Duodenal mucosa (tissue), 2 donors: Measurements from ENCODE around the gene RASAL2.

Experiments
- H3K27ac ChIP-seq: one replicate; pipeline ENCODE4 v1.7.0; 2013; ENCODE audit warnings: low read depth, low read length
- H3K27me3 ChIP-seq, 2 donors: one replicate each; pipeline ENCODE4 v1.7.0; 2013; ENCODE audit warnings: low read length in 2 of 2, control low read depth in 1 of 2; ENCODE audit not compliant: insufficient read depth in 2 of 2, control insufficient read depth in 1 of 2
- H3K36me3 ChIP-seq, 2 donors: one replicate each; pipeline ENCODE4 v1.7.0; 2013; ENCODE audit warnings: low read length in 2 of 2, control low read depth in 1 of 2; ENCODE audit not compliant: insufficient read depth in 2 of 2, control insufficient read depth in 1 of 2
- H3K4me1 ChIP-seq, 2 donors: one replicate each; pipeline ENCODE4 v1.7.0; 2013; ENCODE audit warnings: low read length in 2 of 2, control low read depth in 1 of 2; ENCODE audit not compliant: insufficient read depth in 2 of 2, control insufficient read depth in 1 of 2
- H3K4me3 ChIP-seq, 2 donors: one replicate each; pipeline ENCODE4 v1.7.0; 2013; ENCODE audit warnings: low read length in 2 of 2, low read depth in 1 of 2
- H3K9ac ChIP-seq, 2 donors: one replicate each; pipeline ENCODE4 v1.7.0; 2013; ENCODE audit warnings: low read length in 2 of 2, low read depth in 1 of 2
- H3K9me3 ChIP-seq, 2 donors: one replicate each; pipeline ENCODE4 v1.7.0; 2013; ENCODE audit warnings: low read length in 2 of 2, control low read depth in 1 of 2; ENCODE audit not compliant: control insufficient read depth in 1 of 2

Gene RASAL2

DNA sequence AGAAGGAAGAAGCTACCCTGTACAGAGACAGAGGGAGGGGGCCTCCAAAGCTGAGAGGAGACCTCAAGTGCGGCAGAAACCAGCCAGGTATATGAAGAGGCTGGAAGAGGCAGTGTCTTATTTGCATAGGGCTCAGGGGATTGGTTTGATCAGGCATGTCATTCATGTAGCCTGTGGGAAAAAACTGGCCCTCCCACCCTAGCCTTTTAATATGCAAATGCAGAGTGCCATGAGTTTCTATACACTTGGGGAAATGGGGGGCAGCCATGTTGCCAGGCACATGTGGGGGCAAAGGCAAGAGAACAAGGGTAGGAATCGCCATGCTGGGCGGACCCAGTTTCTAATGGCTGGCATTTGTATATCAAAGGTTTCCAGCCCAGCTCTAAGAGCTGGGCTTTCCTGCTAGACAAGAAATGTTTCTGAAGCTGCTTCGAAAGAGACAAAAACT is 172.7 kb downstream of the RASAL2 start:
- Histone ChIP-seq H3K9me3 (no peaks in the 10 kb centered on the region), H3K4me1 (peaks cover 0 to 5% of the 10 kb centered on the region in 2 donors), H3K27me3 (no peaks in the 10 kb centered on the region), H3K4me3 (no peak overlapping the region), H3K27ac (no peak overlapping the region), H3K9ac (no peak overlapping the region), H3K36me3 (no peaks in the 10 kb centered on the region)

- H3K27me3 ChIP-seq = no peaks in the 10 kb centered on the region
- H3K4me3 ChIP-seq = no peak overlapping the region
- no peak overlapping the region for H3K27ac ChIP-seq
- H3K9ac ChIP-seq = no peak overlapping the region
- peaks cover 0 to 5% of the 10 kb centered on the region in 2 donors for H3K4me1 ChIP-seq
- H3K36me3 ChIP-seq = no peaks in the 10 kb centered on the region
- no peaks in the 10 kb centered on the region for H3K9me3 ChIP-seq
Observed at GRCh38 chr1:178267646-178268094, 173.8 kb downstream of the RASAL2 start.

GRCh38 chr1:178271471-178271870 is 177.6 kb downstream of the RASAL2 start:
- Histone ChIP-seq H3K4me1 (no peaks in the 10 kb centered on the region), H3K27me3 (no peaks in the 10 kb centered on the region), H3K4me3 (no peak overlapping the region), H3K27ac (no peak overlapping the region), H3K9me3 (no peaks in the 10 kb centered on the region), H3K36me3 (no peaks in the 10 kb centered on the region), H3K9ac (no peak overlapping the region)

- Histone ChIP-seq H3K27me3 (no peaks in the 10 kb centered on the region), H3K9me3 (no peaks in the 10 kb centered on the region), H3K27ac (no peak overlapping the region), H3K4me3 (no peak overlapping the region), H3K4me1 (no peaks in the 10 kb centered on the region), H3K36me3 (no peaks in the 10 kb centered on the region), H3K9ac (no peak overlapping the region)
Observed at GRCh38 chr1:178273707-178274410, 180.0 kb downstream of the RASAL2 start.

- Histone ChIP-seq H3K27ac (no peak overlapping the region), H3K4me3 (no peak overlapping the region), H3K4me1 (no peaks in the 10 kb centered on the region), H3K9me3 (no peaks in the 10 kb centered on the region), H3K9ac (no peak overlapping the region), H3K27me3 (no peaks in the 10 kb centered on the region), H3K36me3 (no peaks in the 10 kb centered on the region)
Observed at GRCh38 chr1:178275049-178275448, 181.1 kb downstream of the RASAL2 start.

DNA sequence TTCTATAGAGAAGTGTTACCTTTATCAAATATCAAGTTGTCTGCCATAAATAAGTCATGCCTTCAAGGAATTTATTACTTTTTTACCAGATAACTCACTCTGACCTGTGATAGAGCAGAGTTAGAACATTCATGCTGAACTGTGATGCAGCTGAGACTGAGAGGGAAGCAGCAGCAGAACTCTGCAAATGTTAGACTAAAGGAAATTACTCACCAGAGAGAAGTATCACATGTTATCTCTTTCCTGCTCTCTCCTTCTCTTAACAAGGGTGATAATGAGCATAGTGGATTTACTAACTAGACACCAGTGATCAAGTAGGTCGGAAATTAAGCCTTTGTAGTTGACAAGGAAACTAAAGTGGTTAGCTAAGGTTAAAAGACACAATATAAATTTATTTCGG is 181.6 kb downstream of the RASAL2 start:
- H3K9ac ChIP-seq = no peak overlapping the region
- H3K27me3 ChIP-seq = no peaks in the 10 kb centered on the region
- H3K27ac ChIP-seq = no peak overlapping the region
- H3K4me1 ChIP-seq = no peaks in the 10 kb centered on the region
- no peaks in the 10 kb centered on the region for H3K36me3 ChIP-seq
- H3K9me3 ChIP-seq = no peaks in the 10 kb centered on the region
- H3K4me3 ChIP-seq = no peak overlapping the region

DNA sequence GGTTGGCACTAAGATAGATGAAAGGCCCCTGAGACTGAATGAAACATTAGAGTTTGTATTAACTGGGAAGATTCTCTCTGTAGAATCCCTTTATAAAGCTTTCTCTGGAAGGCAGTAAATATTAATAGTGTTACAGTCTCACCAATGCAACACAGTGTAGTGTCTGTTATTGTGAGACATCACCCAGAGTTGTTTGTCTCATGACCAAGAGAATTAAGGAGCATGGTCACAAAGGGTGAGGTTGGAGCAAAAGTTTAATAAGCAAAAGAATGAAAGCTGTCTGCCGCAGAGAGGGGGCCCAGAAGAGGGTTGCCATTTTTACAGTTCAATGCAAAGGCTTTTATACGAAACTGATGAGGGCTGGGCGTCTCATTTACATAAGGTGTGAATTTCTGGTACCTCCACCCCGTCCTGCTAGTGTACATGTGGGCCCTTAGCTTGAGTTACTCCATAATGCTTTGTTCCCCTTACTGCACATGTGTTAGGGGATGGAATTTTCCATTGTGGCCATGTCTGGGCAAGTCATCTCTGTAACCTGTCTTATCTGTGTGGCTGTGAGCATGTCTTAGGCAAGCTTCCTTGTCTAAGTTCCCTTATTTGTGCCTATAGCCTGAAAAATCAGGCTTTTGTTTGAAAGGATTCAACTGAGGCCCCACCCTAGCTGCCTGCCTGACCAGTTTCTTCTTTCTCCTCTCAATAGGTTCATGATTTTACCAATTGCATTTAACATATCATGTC is 184.1 kb downstream of the RASAL2 start:
- H3K9ac ChIP-seq = no peak overlapping the region
- H3K4me3 ChIP-seq = no peak overlapping the region
- no peak overlapping the region for H3K27ac ChIP-seq
- H3K36me3 ChIP-seq = no peaks in the 10 kb centered on the region
- no peaks in the 10 kb centered on the region for H3K9me3 ChIP-seq
- H3K4me1 ChIP-seq = no peaks in the 10 kb centered on the region
- no peaks in the 10 kb centered on the region for H3K27me3 ChIP-seq

DNA sequence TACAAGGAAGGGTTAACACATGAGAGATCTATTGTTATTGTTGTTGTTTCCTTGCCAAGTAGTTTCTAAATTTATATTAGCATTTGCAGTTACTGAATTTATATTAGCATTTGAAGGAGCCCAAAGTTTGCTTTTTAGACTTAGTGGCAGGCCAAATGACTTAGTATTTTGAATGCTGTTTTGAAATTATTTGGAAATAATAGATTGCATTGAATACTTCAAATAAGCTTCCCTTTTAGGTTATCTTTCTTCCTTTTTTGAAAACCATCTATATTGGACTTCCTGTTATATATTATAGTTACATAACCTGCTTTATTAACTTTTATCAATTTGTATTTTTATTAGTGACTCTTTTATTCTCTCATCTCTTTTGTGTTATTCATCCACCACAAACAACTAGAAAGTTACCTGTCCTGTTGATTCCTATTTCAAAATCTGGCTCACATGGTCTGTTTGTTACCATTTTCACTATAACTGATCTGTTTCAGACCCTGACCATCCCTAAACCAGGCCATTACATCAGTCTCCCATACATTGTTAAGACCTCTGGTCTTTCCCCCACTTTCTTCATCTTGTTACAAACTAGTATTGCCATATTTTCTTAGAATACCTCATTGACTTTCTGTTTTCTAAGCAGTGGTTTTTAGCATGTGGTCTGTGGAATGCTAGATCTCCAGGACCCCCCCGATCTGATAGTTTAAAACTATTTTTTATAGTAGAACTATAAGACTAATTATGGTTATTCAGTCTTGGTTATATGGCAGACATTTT is 185.2 kb downstream of the RASAL2 start:
- H3K4me1 ChIP-seq = peaks cover 0 to 4% of the 10 kb centered on the region in 2 donors
- H3K9ac ChIP-seq = no peak overlapping the region
- H3K27me3 ChIP-seq = no peaks in the 10 kb centered on the region
- H3K9me3 ChIP-seq = no peaks in the 10 kb centered on the region
- H3K4me3 ChIP-seq = no peak overlapping the region
- H3K36me3 ChIP-seq = no peaks in the 10 kb centered on the region
- no peak overlapping the region for H3K27ac ChIP-seq

DNA sequence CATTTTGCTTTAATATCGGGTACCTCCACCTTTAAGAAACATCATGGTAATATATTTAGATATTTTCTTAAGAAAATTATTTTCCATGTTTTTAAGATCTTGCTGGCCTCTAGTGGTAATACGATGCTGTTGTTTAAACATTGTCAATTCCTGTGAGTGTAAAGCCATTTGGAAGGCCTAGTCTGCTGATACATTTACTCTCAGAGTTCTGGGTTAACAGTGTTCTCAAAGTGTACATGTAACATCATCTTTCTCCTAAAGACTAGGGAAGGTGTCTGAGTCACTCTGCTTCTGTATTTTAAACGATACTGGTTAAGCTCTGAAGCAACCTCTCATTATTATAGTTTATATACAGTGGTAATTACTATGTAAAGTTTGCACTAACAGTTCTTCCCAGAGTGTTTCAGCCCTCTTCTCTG is 189.1 kb downstream of the RASAL2 start:
- no peak overlapping the region for H3K27ac ChIP-seq
- no peak overlapping the region for H3K9ac ChIP-seq
- H3K27me3 ChIP-seq = no peaks in the 10 kb centered on the region
- H3K9me3 ChIP-seq = no peaks in the 10 kb centered on the region
- H3K4me1 ChIP-seq = peaks cover 0 to 6% of the 10 kb centered on the region in 2 donors
- H3K4me3 ChIP-seq = no peak overlapping the region
- H3K36me3 ChIP-seq = no peaks in the 10 kb centered on the region

DNA sequence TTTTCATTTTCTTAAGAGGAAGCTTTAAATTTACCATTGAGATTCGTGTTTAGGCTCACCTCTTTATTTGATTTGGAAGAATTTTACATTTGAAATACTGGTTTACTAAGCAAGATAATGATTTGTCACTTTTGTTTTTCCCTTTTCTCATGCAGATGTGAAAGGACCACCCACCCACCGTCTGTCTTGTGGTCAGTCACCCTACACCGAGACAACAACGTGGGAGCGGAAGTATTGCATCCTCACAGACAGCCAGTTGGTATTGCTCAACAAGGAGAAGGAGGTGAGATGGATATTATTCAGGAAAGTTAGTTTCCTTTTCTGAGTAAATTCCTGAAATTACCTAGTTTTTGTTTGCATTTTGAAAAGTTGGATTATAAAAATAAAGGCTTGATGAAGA is 189.5 kb downstream of the RASAL2 start:
- H3K9ac ChIP-seq = no peak overlapping the region
- H3K4me1 ChIP-seq = peaks cover 0 to 6% of the 10 kb centered on the region in 2 donors
- no peaks in the 10 kb centered on the region for H3K36me3 ChIP-seq
- no peak overlapping the region for H3K4me3 ChIP-seq
- no peaks in the 10 kb centered on the region for H3K27me3 ChIP-seq
- no peaks in the 10 kb centered on the region for H3K9me3 ChIP-seq
- no peak overlapping the region for H3K27ac ChIP-seq
